Measurements from ENCODE around the gene DCDC2. TPM values are rescaled to one million over a fixed set of nuclear protein-coding genes. Genes with fewer than 3 reads are reported as not detected.

Gene DCDC2
- total RNA-seq, result not detected

- no peaks in the 10 kb centered on the region for H3K36me3 ChIP-seq
- H3K9me3 ChIP-seq, result no peaks in the 10 kb centered on the region
- no peaks in the 10 kb centered on the region for H3K27me3 ChIP-seq
- H3K27ac ChIP-seq, result no peak within 1 kb of the TSS
- 12 to 17% methylated on average over 22 to 30 of the region's 61 CpGs for WGBS, 2 donors
- no peak for TF ChIP-seq CTCF (IDR thresholded peaks at IDR 0.05)
- no peak for TF ChIP-seq POLR2A (IDR thresholded peaks at IDR 0.05)
- TF ChIP-seq EP300 (IDR thresholded peaks at IDR 0.05), result no peak
- DNase-seq (ENCODE audit: low spot score in 2 of 2), result no peak
- peak within 1 kb of the TSS in 3 of 4 donors; percentile 17 to 36 (median 29) for H3K4me3 ChIP-seq
- H3K4me1 ChIP-seq, result peaks cover 0 to 28% (median 6%) of the 10 kb centered on the region in 4 donors
Observed at GRCh38 chr6:24357336-24358218, at the start of gene DCDC2. TSS of gene DCDC2 (minus strand) at chr6:24358059. CDS start at chr6:24357750, 309 bp downstream.

GRCh38 chr6:24405262-24405661, 47.4 kb upstream of the DCDC2 start:
- Histone ChIP-seq H3K4me3 (no peak overlapping the region), H3K27me3 (no peaks in the 10 kb centered on the region), H3K9me3 (no peaks in the 10 kb centered on the region), H3K4me1 (peaks cover 0 to 43% (median 7%) of the 10 kb centered on the region in 4 donors), H3K27ac (no peak overlapping the region), H3K36me3 (peaks cover 0 to 47% (median 11%) of the 10 kb centered on the region in 3 donors)
- WGBS, 2 donors, result 87 to 88% methylated on average over 5 of the region's 5 CpGs
- no peak for DNase-seq (ENCODE audit: low spot score in 2 of 2)
- TF ChIP-seq POLR2A (IDR thresholded peaks at IDR 0.05), result no peak
- no peak for TF ChIP-seq EP300 (IDR thresholded peaks at IDR 0.05)
- no peak for TF ChIP-seq CTCF (IDR thresholded peaks at IDR 0.05)

GRCh38 chr6:24403501-24403824, 45.6 kb upstream of the DCDC2 start:
- peak overlapping the region; percentile 57 to 95 (median 88) for H3K4me3 ChIP-seq
- peaks cover 0 to 34% (median 2%) of the 10 kb centered on the region in 3 donors for H3K36me3 ChIP-seq
- H3K27me3 ChIP-seq, result no peaks in the 10 kb centered on the region
- TF ChIP-seq CTCF (IDR thresholded peaks at IDR 0.05) (no peak), POLR2A (IDR thresholded peaks at IDR 0.05) (no peak), EP300 (IDR thresholded peaks at IDR 0.05) (no peak)
- DNase-seq (ENCODE audit: low spot score in 2 of 2), result no peak
- H3K9me3 ChIP-seq, result no peaks in the 10 kb centered on the region
- peak overlapping the region; percentile 6 to 87 (median 72) for H3K27ac ChIP-seq
- H3K4me1 ChIP-seq, result peaks cover 0 to 39% (median 7%) of the 10 kb centered on the region in 4 donors
- WGBS, 2 donors, result 8% methylated on average over 12 of the region's 12 CpGs

GRCh38 chr6:24402697-24403500, 45.0 kb upstream of the DCDC2 start, which contains the start of gene MRS2:
TSS of gene MRS2 (plus strand) at chr6:24402936. CDS start at chr6:24403047, 111 bp downstream.
- TF ChIP-seq CTCF (IDR thresholded peaks at IDR 0.05) (no peak), POLR2A (IDR thresholded peaks at IDR 0.05) (peak; percentile 19 to 66), EP300 (IDR thresholded peaks at IDR 0.05) (peak in 1 of 2 donors; percentile 82)
- peak within 1 kb of the TSS; percentile 57 to 95 (median 88) for H3K4me3 ChIP-seq
- peak within 1 kb of the TSS; percentile 6 to 87 (median 72) for H3K27ac ChIP-seq
- no peaks in the 10 kb centered on the region for H3K27me3 ChIP-seq
- H3K9me3 ChIP-seq, result no peaks in the 10 kb centered on the region
- peaks cover 0 to 29% (median 0%) of the 10 kb centered on the region in 3 donors for H3K36me3 ChIP-seq
- peaks cover 0 to 39% (median 7%) of the 10 kb centered on the region in 4 donors for H3K4me1 ChIP-seq
- peak; percentile 61 to 64 for DNase-seq (ENCODE audit: low spot score in 2 of 2)
- 0 to 1% methylated on average over 46 to 49 of the region's 63 CpGs for WGBS, 2 donors

Data from tibial nerve (tissue), 4 donors.